Stimulated activated CD4-positive, alpha-beta T cell treated with anti-CD3 and anti-CD28 coated beads, Interleukin-1b, Interleukin-23, amount 100 ng/mL, for 48 hours (primary cell): ENCODE data around the gene GALNT18.

ENCODE experiments used
- DNase-seq: peaks from one replicate; pipeline ENCODE4 v3.0.0-alpha.2; 2020

The GALNT18 gene

DNA sequence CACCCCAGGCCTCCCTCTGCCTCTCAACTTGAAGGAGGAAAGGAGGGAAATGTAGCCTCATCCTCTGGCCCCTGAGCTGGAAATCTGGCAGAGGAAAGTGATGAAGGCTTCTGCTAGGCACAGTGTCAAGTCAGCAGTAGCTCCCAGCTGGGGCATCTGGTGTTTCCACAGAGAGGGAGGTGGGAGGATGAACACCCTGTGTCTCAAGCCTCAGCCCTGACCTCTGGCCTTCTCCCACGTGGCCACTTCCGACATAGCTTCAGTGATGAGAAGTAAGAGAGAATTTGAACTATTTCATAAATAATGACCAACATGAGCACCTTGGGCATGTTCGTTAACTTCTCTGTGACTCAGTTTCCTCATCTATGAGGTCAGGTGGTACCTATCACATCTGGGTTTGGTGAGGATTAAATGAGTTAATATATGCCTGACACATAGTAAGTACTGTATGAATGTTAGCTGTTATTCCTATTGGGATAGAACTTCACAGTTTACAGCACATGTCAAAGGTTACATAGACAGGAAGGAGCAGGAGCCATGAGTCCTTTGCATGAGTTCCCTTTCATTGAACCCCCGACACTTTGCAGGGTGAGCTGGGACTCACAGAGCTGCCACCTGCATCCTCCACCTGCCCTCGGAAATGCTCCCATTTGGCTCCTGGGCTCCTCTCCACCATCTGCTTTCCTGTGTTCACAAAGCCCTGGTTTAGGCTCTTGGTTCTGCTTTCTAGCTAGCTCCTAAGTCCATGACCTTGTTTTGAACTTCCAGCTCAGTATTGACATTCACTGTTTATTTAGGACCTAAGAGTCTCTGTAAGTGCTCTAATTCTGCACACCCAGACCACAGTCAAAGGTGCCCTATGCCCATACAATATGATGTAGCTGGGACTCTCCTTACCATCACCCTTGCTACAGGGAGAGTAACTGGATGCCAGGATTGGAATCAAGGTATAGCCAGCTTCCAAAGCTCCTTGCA lies 330.5 kb downstream of the GALNT18 start:
- DNase-seq: no peak

GRCh38 chr11:11290354-11290753 lies 331.5 kb downstream of the GALNT18 start:
- no peak for DNase-seq

DNA sequence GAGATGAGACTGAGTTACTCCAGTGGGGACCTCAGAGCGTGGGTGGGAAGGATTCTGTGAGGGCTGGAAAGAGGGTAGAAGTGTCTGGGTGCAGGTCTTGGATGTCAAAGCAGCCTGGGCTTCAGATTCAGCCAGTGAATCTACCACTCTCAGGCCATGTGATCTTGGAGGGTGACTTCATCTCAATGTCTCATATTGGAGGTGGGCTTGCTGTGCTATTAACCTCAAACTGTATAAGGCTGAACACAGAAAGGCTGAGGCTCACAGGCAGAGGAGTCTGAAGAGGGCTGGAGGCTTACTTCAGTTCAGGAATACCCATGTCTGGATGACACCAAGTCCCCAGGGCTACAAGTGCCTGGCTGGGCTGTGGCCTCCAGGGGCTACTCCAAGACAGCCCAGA lies 332.1 kb downstream of the GALNT18 start:
- no peak for DNase-seq

DNA sequence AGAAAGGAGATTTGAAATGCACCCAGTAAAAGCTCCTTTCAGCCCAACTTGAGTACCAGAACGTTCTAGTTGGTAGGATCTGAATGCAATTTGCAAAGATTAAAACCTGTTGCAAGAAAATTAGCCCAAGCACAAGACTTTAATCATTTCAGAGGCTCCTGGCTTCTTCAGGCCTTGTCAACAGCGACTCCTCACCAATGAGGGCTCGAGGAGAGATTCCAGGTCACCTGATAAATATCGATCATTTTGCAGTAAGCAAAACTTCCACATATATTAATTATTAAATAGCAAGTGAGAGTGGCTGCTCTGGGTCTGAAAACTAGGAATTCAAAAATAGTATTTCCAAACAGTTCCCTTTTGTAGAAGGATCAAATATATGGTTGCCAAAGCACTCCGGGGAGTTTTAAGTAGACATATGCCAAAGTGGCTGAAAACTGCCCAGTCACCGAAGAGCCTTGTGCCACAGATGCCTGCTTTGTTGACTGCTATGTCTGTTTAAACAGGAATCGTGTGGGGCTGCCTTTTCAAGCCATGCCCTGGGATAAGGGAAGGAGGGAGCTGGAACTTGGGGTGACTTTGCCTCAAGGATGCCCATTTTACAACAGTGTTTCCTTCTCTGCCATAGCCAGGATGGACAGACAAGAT lies 332.7 kb downstream of the GALNT18 start:
- DNase-seq: no peak

- DNase-seq: no peak
Observed at GRCh38 chr11:11284481-11284880, 337.3 kb downstream of the GALNT18 start.

DNA sequence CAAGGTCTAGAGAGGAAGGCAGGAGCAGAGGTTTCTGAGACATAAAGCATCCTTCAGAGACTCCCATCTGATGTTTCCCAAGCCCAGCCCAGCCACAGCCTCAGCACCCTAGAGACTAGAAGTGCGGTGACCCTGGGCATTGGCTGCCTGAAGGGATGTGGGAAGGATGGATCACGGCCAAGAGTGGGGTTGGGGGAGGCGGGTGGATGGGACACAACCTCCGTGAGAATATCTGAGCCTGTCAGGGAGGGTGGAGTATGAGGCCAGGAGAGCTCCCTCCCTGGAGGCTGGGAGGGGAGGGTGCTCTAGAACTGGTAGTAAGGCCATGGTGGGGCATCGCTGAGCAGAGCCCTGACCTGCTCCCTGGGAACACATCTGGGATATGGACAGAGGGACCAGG lies 340.2 kb downstream of the GALNT18 start:
- no peak for DNase-seq

DNA sequence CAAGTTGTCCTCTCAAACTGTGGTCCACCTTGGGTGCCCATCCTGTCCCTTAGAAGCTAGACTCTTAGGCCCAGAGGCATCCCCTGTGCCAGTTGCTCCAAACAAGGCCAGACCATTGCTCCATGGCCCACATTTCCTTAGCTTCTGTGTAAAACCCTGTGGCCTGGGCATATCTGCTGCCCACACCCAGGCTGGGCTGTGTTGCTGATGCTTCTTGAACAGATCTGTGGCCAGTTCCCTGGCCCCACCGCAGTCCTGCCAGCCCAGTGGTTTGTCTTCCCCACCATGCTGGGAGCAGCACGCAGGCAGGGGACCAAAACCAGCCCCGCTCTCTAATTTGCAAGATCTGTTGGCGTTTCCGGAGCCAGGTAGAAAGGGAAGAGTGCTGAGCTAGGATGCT lies 341.0 kb downstream of the GALNT18 start:
- DNase-seq: no peak

- DNase-seq: no peak
Observed at GRCh38 chr11:11279956-11280689, 341.7 kb downstream of the GALNT18 start.

GRCh38 chr11:11272254-11272653 lies 349.6 kb downstream of the GALNT18 start:
- DNase-seq: no peak

- DNase-seq: no peak
Observed at GRCh38 chr11:11270236-11270775, 351.5 kb downstream of the GALNT18 start.

GRCh38 chr11:11268706-11269105 lies 353.1 kb downstream of the GALNT18 start:
- no peak for DNase-seq

- no peak for DNase-seq
Observed at GRCh38 chr11:11268119-11268518, 353.7 kb downstream of the GALNT18 start.

DNA sequence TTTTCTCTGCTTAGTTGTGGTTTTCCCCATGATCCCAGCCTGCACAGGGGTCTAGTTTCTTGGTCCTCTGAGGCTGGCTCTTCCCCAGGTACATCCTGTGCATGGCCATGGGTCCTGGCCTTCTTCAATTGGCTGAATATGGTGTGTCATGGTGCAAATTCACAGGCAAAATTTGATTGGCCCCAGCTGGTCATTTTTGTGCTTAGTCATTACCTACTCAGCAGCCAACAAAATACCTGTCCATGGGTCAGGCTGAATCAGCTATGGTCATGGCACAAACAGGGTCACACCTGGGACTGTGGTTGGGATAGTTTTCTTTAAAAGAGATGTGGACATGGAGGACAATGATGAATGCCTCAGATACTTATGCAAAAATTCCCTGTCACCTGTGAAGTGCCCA lies 354.5 kb downstream of the GALNT18 start:
- DNase-seq: no peak

GRCh38 chr11:11265994-11266606 lies 355.7 kb downstream of the GALNT18 start:
- peak; percentile 62 for DNase-seq

- no peak for DNase-seq
Observed at GRCh38 chr11:11265320-11265719, 356.5 kb downstream of the GALNT18 start.

DNA sequence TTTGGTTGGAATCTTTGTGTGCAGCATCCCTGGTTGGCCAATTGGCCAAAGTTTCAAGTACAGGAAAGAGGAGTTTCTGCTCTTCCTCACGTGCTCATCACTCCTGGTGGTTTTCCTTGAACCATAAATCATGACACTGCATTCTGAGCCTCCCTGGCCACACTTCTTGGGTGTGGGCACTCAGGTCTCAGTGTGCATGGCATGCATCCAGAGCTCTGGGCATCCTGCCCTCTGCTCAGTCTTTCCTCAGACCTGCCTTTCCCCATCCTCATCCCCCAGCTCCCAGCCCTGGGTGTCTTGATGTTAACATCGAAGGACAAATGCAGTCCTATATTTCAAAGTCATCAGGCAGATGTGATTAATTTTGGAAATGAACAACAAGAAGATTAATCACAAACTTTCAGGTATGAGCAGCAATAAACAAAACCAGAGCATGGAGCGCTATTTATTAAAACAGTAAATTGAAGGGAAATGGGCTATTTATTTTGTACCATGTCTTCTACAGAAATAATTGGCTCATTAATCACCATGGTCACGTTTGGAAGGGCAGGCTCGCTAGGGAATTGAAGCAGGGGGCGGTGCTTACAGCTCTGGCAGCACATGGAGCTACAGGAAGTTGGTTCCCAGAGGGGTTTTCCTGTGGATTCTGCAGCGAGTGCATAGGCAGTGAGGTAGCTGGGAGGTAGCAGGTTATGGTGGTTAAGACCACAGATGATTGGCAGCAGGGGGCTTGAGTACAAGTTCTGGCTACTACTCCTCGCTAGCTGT lies 358.4 kb downstream of the GALNT18 start:
- DNase-seq: no peak

- no peak for DNase-seq
Observed at GRCh38 chr11:11262171-11262920, 359.5 kb downstream of the GALNT18 start.

- no peak for DNase-seq
Observed at GRCh38 chr11:11261629-11262028, 360.2 kb downstream of the GALNT18 start.

DNA sequence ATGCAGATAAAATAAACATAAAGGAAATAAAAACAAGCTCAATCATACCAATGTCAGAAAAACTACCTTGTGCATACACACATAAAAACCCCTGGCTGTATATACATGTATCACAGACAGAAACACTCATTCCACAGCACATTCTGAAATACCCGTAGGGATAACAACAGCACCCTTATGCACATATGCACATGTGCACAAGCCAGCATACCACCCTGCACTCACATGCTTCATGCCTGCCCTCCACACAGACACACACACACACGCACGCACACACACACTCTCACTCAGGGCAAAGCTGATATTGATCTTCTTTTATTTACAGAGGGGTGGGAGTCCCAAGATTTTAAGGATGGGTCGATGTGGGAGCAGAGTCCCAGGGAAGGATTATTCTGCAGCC lies 360.9 kb downstream of the GALNT18 start:
- no peak for DNase-seq

DNA sequence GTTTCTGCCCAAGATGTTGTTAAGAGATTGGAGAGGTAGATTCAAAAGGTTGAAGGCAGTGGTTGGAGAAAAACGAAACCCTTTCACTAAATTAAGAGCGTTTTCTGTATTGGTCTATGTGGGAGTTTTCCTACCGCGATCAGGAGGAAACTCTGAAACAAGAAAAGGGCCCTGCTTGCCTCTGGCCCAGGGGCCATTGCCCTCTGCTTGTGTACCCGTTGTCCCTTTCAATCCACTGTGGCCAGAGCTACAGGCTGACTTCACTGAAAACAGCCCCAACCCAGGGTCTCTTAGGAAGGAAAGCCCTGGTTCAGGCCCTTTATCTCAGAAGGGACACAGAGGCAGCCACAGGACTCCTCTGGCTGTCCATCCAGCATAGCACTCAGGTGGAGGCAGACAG lies 367.8 kb downstream of the GALNT18 start:
- DNase-seq: no peak

DNA sequence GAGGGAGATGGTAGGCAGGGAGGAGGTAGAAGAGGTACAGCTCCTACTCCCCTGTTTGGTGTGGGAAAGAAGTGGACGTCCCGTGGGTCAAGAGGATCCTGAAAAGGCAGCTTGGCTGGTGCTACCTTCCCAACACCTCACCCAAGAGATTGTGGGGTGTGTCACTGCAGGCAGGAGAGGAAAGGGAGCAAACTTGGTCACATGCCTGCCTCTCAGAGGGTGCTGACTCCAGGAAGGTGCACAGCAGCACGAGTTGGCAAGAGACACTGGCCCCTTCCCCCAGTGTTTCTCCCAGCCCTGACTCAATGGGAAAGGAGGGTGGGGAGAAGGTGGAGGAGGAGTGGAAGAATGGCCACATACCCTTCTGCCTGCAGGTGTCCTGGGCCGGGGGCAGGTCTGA lies 368.3 kb downstream of the GALNT18 start:
- DNase-seq: no peak
